MCF 10A (cell line): Measurements from ENCODE around the gene SAMD4B. TPM values are rescaled to one million over a fixed set of nuclear protein-coding genes. Genes with fewer than 3 reads are reported as not detected.

Experiments used
- BruUV-seq: library from RNA; stranded (reverse); fragments of 400-500 nt; replicated peaks from 2 replicates; lab custom pipeline; 2021; lab: Mats Ljungman, UMichigan
- CTCF ChIA-PET: fragments of 300-600 bp; sonication (Branson Sonifier 250); formaldehyde crosslinking; extraction: SDS; loops from one replicate; lab custom pipeline; 2021; ENCODE audit warnings: antibody characterized with exemption, inconsistent platforms; lab: Yijun Ruan, JAX
- POLR2A ChIA-PET: fragments of 300-600, 350-650 bp; sonication (Branson Sonifier 250); formaldehyde crosslinking; extraction: SDS; loops from one replicate; lab custom pipeline; 2020; ENCODE audit warnings: antibody characterized with exemption, inconsistent platforms; lab: Yijun Ruan, JAX
- DNase-seq: peaks from one replicate; pipeline ENCODE4 v3.0.0-alpha.2; 2018; ENCODE audit not compliant: unreplicated experiment
- H3K27ac Mint-ChIP-seq: one replicate; pipeline ENCODE4 v1.8.0; 2022; ENCODE audit warnings: mild to moderate bottlenecking, low read depth, mixed read lengths; ENCODE audit not compliant: unreplicated experiment
- H3K27me3 Mint-ChIP-seq: one replicate; pipeline ENCODE4 v1.8.0; 2022; ENCODE audit warnings: mixed read lengths; ENCODE audit not compliant: insufficient read depth, unreplicated experiment
- H3K36me3 Mint-ChIP-seq: one replicate; pipeline ENCODE4 v1.8.0; 2022; ENCODE audit warnings: mild to moderate bottlenecking, moderate library complexity, mixed read lengths; ENCODE audit not compliant: insufficient read depth, unreplicated experiment
- H3K4me1 Mint-ChIP-seq: one replicate; pipeline ENCODE4 v1.8.0; 2022; ENCODE audit warnings: mixed read lengths; ENCODE audit not compliant: insufficient read depth, unreplicated experiment
- H3K4me3 Mint-ChIP-seq: one replicate; pipeline ENCODE4 v1.8.0; 2022; ENCODE audit warnings: mild to moderate bottlenecking, moderate library complexity, mixed read lengths; ENCODE audit not compliant: unreplicated experiment
- H3K9me3 Mint-ChIP-seq: one replicate; pipeline ENCODE4 v1.8.0; 2022; ENCODE audit warnings: mixed read lengths; ENCODE audit not compliant: unreplicated experiment
- intact Hi-C: fragments of 100-400 bp; cut with micrococcal nuclease; formaldehyde crosslinking; loops from 2 replicates; pipeline ENCODE4 v1.14.1; 2022
- total RNA-seq: library from RNA; stranded (reverse); gene quantifications from 2 replicates; pipeline ENCODE4 v1.2.3, GENCODE V29; 2022
- TF ChIP-seq, protein P1 (sequence below): fragments of 200-600 bp; IDR thresholded peaks from one replicate; pipeline ENCODE4 v1.8.0; 2022; ENCODE audit warnings: antibody characterized with exemption, mild to moderate bottlenecking; ENCODE audit not compliant: unreplicated experiment

Gene SAMD4B
- total RNA-seq, 1 experiment from 2014 or later = 65.4 TPM

DNA sequence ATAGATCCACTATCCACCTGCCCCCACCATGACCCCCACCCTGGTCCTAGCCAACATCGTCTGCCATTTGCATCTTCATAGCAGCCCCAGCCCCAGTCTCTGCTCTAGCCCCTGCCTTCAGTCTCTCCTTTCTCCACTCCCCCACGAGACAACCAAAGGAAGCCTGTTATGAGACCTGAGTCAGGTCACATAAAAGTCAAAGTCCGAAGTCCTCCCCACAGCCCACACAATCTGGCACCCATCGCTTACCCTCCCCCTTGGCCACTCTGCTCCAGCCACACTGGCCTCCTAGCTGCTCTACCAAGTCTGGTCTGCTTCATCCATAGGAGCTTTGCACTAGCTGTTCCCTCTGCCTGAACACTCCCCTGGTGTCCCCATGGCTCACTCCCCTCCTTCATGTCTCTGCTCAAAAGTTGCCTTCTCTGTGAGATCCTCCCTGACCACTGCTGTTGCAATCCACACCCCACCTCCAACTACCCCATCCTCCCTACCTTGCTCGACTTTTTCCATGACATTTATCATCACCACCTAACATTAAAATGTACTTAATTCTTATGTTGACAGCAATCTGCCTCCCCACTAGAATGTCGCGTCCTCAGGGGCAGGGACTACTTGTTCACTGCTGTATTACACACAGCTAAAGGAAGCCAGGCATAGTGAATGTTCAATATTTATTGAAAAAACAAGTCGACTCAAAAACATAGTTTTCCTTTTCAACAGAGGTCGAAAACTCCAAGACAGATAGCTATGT, 69.0 kb downstream of the SAMD4B start:
- intact Hi-C loops = loop anchor here (1.0 kb wide), 3 partner anchors 14 to 289 kb away; no protein-coding TSS in a partner anchor
- Mint-ChIP-seq H3K27me3 (no peaks in the 10 kb centered on the region), H3K4me1 (peaks cover 29% of the 10 kb centered on the region), H3K36me3 (peaks cover 62% of the 10 kb centered on the region), H3K9me3 (no peaks in the 10 kb centered on the region), H3K4me3 (peak overlapping the region; percentile 94), H3K27ac (peak overlapping the region; percentile 92)
- ChIA-PET POLR2A (interaction anchor here (0.6 to 2.2 kb wide), 17 partner anchors 9 to 299 kb away, joined by 3 to 110 read pairs (median 5); partner anchors contain the start of genes EID2B, MED29, PAF1 and RPS16), CTCF (interaction anchor here (0.6 to 1.9 kb wide), 16 partner anchors 8 to 1046 kb away, joined by 3 to 80 read pairs (median 5); partner anchors contain the start of genes MED29, PAF1 and RPS16)
- no TSS peak for BruUV-seq
- peak; percentile 67 for DNase-seq
- TF ChIP-seq, protein P1, sequence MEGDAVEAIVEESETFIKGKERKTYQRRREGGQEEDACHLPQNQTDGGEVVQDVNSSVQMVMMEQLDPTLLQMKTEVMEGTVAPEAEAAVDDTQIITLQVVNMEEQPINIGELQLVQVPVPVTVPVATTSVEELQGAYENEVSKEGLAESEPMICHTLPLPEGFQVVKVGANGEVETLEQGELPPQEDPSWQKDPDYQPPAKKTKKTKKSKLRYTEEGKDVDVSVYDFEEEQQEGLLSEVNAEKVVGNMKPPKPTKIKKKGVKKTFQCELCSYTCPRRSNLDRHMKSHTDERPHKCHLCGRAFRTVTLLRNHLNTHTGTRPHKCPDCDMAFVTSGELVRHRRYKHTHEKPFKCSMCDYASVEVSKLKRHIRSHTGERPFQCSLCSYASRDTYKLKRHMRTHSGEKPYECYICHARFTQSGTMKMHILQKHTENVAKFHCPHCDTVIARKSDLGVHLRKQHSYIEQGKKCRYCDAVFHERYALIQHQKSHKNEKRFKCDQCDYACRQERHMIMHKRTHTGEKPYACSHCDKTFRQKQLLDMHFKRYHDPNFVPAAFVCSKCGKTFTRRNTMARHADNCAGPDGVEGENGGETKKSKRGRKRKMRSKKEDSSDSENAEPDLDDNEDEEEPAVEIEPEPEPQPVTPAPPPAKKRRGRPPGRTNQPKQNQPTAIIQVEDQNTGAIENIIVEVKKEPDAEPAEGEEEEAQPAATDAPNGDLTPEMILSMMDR = no peak

DNA sequence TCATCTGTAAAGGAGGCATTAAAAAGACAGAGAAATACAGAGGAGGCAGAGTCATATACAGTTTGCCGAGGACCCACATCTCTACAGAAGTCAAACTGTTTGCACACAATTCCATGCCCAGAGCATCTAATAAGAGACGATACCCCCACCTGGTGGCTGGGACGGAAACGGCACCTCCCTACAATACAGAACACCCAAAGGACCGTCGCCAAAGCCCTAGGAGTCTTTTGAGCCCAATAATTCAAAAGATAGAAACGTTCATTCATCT, 69.5 kb downstream of the SAMD4B start:
- ChIA-PET POLR2A (interaction anchor here (0.6 to 2.2 kb wide), 18 partner anchors 9 to 300 kb away, joined by 3 to 110 read pairs (median 4); partner anchors contain the start of genes EID2B, MED29, PAF1 and RPS16), CTCF (interaction anchor here (0.6 to 1.9 kb wide), 18 partner anchors 9 to 384 kb away, joined by 3 to 80 read pairs (median 5); partner anchors contain the start of genes IFNL1, MED29, PAF1 and RPS16)
- Mint-ChIP-seq H3K36me3 (peaks cover 57% of the 10 kb centered on the region), H3K27ac (peak overlapping the region; percentile 92), H3K4me1 (peaks cover 26% of the 10 kb centered on the region), H3K27me3 (no peaks in the 10 kb centered on the region), H3K4me3 (peak overlapping the region; percentile 94), H3K9me3 (no peaks in the 10 kb centered on the region)
- peak; percentile 97 for DNase-seq
- intact Hi-C loops = loop anchor here (1.0 to 2.0 kb wide), 7 partner anchors 9 to 299 kb away; no protein-coding TSS in a partner anchor
- no TSS peak for BruUV-seq
- TF ChIP-seq, protein P1 = peak; percentile 76

DNA sequence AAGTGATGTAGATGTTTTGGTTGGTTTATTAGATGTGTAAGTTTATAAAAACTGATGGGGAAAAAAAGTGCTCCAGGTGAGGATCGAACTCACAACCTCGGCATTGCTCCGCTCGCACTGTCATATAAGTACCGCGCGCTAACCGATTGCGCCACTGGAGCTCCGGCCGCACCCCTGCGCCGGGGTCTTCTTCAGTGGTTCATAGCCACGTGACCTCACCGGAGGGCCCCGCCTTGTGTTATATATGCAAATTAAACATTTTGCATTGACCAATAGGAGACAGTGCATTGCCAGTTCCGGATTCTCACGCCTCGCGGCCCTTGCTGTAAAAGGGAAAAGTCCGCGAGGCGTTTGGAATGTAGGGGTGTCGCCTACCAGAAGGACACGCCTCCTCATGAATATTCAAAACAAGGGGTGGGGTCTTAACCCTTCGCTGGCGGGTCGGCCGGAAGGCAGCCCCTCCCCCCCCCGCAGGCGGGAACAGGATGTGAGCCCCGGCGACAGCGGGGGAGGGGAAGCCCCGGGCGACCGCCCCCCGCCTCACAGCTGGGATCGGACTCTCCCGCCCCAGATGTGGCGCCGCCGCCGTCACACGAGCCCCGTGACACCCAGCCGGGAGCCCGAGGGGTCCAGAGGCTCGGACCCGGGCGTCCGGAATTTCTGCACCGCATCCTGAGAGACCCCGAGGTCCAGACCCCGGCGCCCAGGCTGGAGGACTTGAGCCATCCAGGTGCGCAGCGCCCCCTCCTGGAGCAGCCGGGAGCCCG, 70.1 kb downstream of the SAMD4B start, which contains the start of gene PLEKHG2:
TSS of gene PLEKHG2 (plus strand) at position 570 of the 767 bp plus-strand sequence. CDS start 1,418 bp downstream, outside the sequence.
- intact Hi-C loops = loop anchor here (1.0 to 2.0 kb wide), 4 partner anchors 10 to 299 kb away; no protein-coding TSS in a partner anchor
- CTCF ChIA-PET = interaction anchor here (0.6 to 1.9 kb wide), 13 partner anchors 11 to 384 kb away, joined by 3 to 80 read pairs (median 4); partner anchors contain the start of genes IFNL1, MED29 and PAF1

More for the DNA sequence above, 70.1 kb downstream of the SAMD4B start, which contains the start of gene PLEKHG2:
- Mint-ChIP-seq H3K27ac (peak within 1 kb of the TSS; percentile 92), H3K9me3 (no peaks in the 10 kb centered on the region), H3K4me3 (peak within 1 kb of the TSS; percentile 94), H3K4me1 (peaks cover 26% of the 10 kb centered on the region), H3K36me3 (peaks cover 52% of the 10 kb centered on the region), H3K27me3 (no peaks in the 10 kb centered on the region)
- TF ChIP-seq, protein P1 = peak; percentile 94
- POLR2A ChIA-PET = interaction anchor here (1.0 to 2.2 kb wide), 15 partner anchors 9 to 300 kb away, joined by 3 to 110 read pairs (median 5); partner anchors contain the start of genes EID2B, MED29, PAF1 and RPS16
- peak; percentile 100 for DNase-seq
- BruUV-seq = no TSS peak
